Keratinocyte (primary cell): Measurements from ENCODE around the gene CDH13. TPM values are rescaled to one million over a fixed set of nuclear protein-coding genes. Genes with fewer than 3 reads are reported as not detected.

Experiments
- DNase-seq: peaks from one replicate; pipeline ENCODE4 v3.0.0-alpha.2; 2011; ENCODE audit warnings: low read depth, missing footprints, low spot score
- FAIRE-seq: peaks from 2 replicates; lab custom pipeline; 2011; peaks lifted over from hg19 to GRCh38; lab: Jason Lieb, UNC
- H2AFZ ChIP-seq: 2 replicates; pipeline ENCODE4 v1.6.0; 2012; ENCODE audit warnings: low read length, control low read depth, inconsistent platforms; ENCODE audit not compliant: control insufficient read depth
- H3K27ac ChIP-seq: 2 replicates; pipeline ENCODE4 v1.5.1; 2011; ENCODE audit warnings: low read length; ENCODE audit not compliant: control insufficient read depth, insufficient read depth
- H3K27me3 ChIP-seq: 3 replicates; pipeline ENCODE4 v1.6.0; 2011; ENCODE audit warnings: low read length; ENCODE audit not compliant: control insufficient read depth, insufficient read depth; ENCODE audit errors: extremely low read depth
- H3K36me3 ChIP-seq, 2 experiments: 2 replicates in 1 of 2; 3 replicates in 1 of 2; pipeline ENCODE4 v1.5.1; 2011; ENCODE audit warnings: low read length in 2 of 2, mild to moderate bottlenecking in 1 of 2; ENCODE audit not compliant: control insufficient read depth in 2 of 2, insufficient read depth in 2 of 2; ENCODE audit errors: extremely low read depth in 1 of 2
- H3K4me1 ChIP-seq: 3 replicates; pipeline ENCODE4 v1.5.1; 2011; ENCODE audit warnings: low read length; ENCODE audit not compliant: control insufficient read depth, insufficient read depth; ENCODE audit errors: extremely low read depth
- H3K4me2 ChIP-seq: 3 replicates; pipeline ENCODE4 v1.6.0; 2011; ENCODE audit warnings: low read depth, low read length; ENCODE audit not compliant: control insufficient read depth, insufficient read depth; ENCODE audit errors: extremely low read depth
- H3K4me3 ChIP-seq, 3 experiments: fragments of 200-600 bp in 1 of 3; sonication (generic) in 1 of 3; 2 replicates in 2 of 3; 3 replicates in 1 of 3; pipeline ENCODE4 v1.5.1; 2011 to 2016; ENCODE audit warnings: low read length in 3 of 3, mild to moderate bottlenecking in 3 of 3, control low read depth in 2 of 3, inconsistent platforms in 1 of 3, low read depth in 1 of 3, mixed read lengths in 1 of 3, mixed run types in 1 of 3, moderate library complexity in 1 of 3; ENCODE audit not compliant: control insufficient read depth in 2 of 3, insufficient read depth in 2 of 3; ENCODE audit errors: extremely low read depth in 1 of 3
- H3K79me2 ChIP-seq: 2 replicates; pipeline ENCODE4 v1.6.0; 2012; ENCODE audit warnings: low read length; ENCODE audit not compliant: control insufficient read depth, insufficient read depth
- H3K9ac ChIP-seq: 3 replicates; pipeline ENCODE4 v1.6.0; 2011; ENCODE audit warnings: low read length; ENCODE audit not compliant: control insufficient read depth, insufficient read depth; ENCODE audit errors: extremely low read depth
- H3K9me1 ChIP-seq: 3 replicates; pipeline ENCODE4 v1.6.0; 2011; ENCODE audit warnings: low read length; ENCODE audit not compliant: control insufficient read depth, insufficient read depth; ENCODE audit errors: extremely low read depth
- H3K9me3 ChIP-seq: 2 replicates; pipeline ENCODE4 v1.5.1; 2012; ENCODE audit warnings: low read depth, low read length; ENCODE audit not compliant: control insufficient read depth
- H4K20me1 ChIP-seq: 3 replicates; pipeline ENCODE4 v1.6.0; 2011; ENCODE audit warnings: low read length; ENCODE audit not compliant: control insufficient read depth, insufficient read depth; ENCODE audit errors: extremely low read depth
- EZH2 ChIP-seq: IDR thresholded peaks from one replicate; pipeline ENCODE4 v1.6.1; 2012; ENCODE audit warnings: inconsistent platforms, mild to moderate bottlenecking, low read length, moderate library complexity
- dilution Hi-C: fragments of 300-500 bp; cut with MboI; formaldehyde crosslinking; loops from one replicate; pipeline ENCODE4 v1.7.0; 2020; ENCODE audit warnings: low sequenced_read_pairs; ENCODE audit not compliant: extremely low pct_ligation_motif_present
- polyA plus RNA-seq, 5 experiments: library from polyadenylated mRNA; depleted of rRNA in 3 of 5; stranded (reverse) in 3 of 5; stranded (forward) in 1 of 5; unstranded in 1 of 5; fragments of >200 nt; gene quantifications; 1 replicate in 1 of 5; 2 replicates in 3 of 5; 3 replicates in 1 of 5; pipeline versions ENCODE4 v1.2.1 to v1.2.3, GENCODE V29; 2011 to 2012; ENCODE audit warnings: missing spikeins in 2 of 5, low read depth in 1 of 5, low replicate concordance in 1 of 5
- TF ChIP-seq, protein P1 (sequence below), 3 experiments: IDR thresholded peaks in 1 of 3; conservative IDR thresholded peaks in 1 of 3; optimal IDR thresholded peaks in 1 of 3; 2 replicates in 2 of 3; 3 replicates in 1 of 3; pipeline versions ENCODE3 to v1.5.1; 2011; ENCODE audit warnings: low read length in 3 of 3, mild to moderate bottlenecking in 3 of 3, moderate library complexity in 2 of 3, control low read depth in 1 of 3, inconsistent platforms in 1 of 3; ENCODE audit not compliant: insufficient read depth in 2 of 3; ENCODE audit errors: extremely low read depth in 1 of 3

Gene CDH13
- polyA plus RNA-seq, 1 donor (not counting 4 experiments of a cell fraction or from before 2014, with no cell fraction given), result 111 TPM

DNA sequence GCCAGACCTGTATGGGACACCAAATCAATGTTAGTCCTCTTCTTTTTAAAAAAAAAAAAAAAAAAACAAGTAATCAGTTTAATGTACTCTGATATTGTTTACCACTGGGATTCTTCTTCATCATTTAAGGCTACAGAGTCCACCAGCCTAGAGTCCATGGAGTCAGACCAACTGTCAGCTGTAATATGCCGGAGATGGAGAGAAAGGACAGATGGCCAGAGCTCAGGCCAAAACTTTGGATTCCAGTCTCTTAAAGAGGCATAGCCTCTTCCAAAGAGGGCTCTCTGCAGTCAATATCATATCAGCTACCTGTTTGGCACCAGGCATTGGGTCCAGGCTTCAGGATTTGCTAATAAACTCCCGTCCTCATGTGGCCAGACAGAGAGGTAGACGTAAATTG is 711.4 kb downstream of the CDH13 start:
- H3K4me2 ChIP-seq, result no peak overlapping the region
- H4K20me1 ChIP-seq, result no peaks in the 10 kb centered on the region
- H3K9me1 ChIP-seq, result no peaks in the 10 kb centered on the region
- H3K36me3 ChIP-seq, result no peaks in the 10 kb centered on the region
- no peak overlapping the region for H2AFZ ChIP-seq
- no peaks in the 10 kb centered on the region for H3K9me3 ChIP-seq
- no peaks in the 10 kb centered on the region for H3K79me2 ChIP-seq
- dilution Hi-C loops, result no loop called here
- DNase-seq, result no peak
- TF ChIP-seq EZH2, result no peak
- TF ChIP-seq, protein P1, sequence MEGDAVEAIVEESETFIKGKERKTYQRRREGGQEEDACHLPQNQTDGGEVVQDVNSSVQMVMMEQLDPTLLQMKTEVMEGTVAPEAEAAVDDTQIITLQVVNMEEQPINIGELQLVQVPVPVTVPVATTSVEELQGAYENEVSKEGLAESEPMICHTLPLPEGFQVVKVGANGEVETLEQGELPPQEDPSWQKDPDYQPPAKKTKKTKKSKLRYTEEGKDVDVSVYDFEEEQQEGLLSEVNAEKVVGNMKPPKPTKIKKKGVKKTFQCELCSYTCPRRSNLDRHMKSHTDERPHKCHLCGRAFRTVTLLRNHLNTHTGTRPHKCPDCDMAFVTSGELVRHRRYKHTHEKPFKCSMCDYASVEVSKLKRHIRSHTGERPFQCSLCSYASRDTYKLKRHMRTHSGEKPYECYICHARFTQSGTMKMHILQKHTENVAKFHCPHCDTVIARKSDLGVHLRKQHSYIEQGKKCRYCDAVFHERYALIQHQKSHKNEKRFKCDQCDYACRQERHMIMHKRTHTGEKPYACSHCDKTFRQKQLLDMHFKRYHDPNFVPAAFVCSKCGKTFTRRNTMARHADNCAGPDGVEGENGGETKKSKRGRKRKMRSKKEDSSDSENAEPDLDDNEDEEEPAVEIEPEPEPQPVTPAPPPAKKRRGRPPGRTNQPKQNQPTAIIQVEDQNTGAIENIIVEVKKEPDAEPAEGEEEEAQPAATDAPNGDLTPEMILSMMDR (optimal IDR thresholded peaks at IDR 0.05 in 1 of 3, IDR thresholded peaks at IDR 0.05 in 1 of 3, conservative IDR thresholded peaks at IDR 0.05 in 1 of 3; ENCODE audit: extremely low read depth in 1 of 3, insufficient read depth in 2 of 3, low read length in 3 of 3), result no peak
- no peak for FAIRE-seq
- H3K9ac ChIP-seq, result no peak overlapping the region
- no peak overlapping the region for H3K27ac ChIP-seq
- H3K27me3 ChIP-seq, result no peaks in the 10 kb centered on the region
- H3K4me3 ChIP-seq, result no peak overlapping the region
- no peaks in the 10 kb centered on the region for H3K4me1 ChIP-seq

DNA sequence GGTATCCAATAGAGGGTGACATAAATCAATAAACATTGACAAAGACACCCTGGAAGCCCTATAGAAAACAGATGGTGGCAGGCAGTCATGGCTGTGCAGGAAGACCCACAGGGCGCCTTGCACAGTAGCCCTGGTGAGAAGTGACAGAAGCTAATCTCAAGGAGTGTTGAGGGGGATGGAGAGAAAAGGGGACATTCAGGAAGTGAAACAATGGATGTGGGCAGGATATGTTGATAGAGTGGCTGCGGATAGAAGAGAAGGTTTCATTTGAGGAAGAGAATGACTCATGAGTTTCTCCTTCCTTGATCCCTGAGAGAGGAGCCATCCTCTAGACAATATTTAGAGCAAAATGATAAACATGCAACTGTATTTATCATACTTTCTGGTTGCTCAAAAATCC is 712.2 kb downstream of the CDH13 start:
- DNase-seq, result no peak
- no peak overlapping the region for H2AFZ ChIP-seq

More for the DNA sequence above, 712.2 kb downstream of the CDH13 start:
- Histone ChIP-seq H3K4me3 (no peak overlapping the region), H3K27me3 (no peaks in the 10 kb centered on the region), H3K4me2 (no peak overlapping the region), H3K36me3 (no peaks in the 10 kb centered on the region), H3K27ac (no peak overlapping the region), H3K9ac (no peak overlapping the region), H3K79me2 (no peaks in the 10 kb centered on the region), H3K4me1 (no peaks in the 10 kb centered on the region), H3K9me1 (no peaks in the 10 kb centered on the region), H4K20me1 (no peaks in the 10 kb centered on the region), H3K9me3 (no peaks in the 10 kb centered on the region)
- FAIRE-seq, result no peak
- dilution Hi-C loops, result no loop called here
- TF ChIP-seq EZH2, result no peak
- TF ChIP-seq, protein P1 (optimal IDR thresholded peaks at IDR 0.05 in 1 of 3, IDR thresholded peaks at IDR 0.05 in 1 of 3, conservative IDR thresholded peaks at IDR 0.05 in 1 of 3; ENCODE audit: extremely low read depth in 1 of 3, insufficient read depth in 2 of 3, low read length in 3 of 3), result no peak
